IMR-90 (cell line): ENCODE results near the gene TRIM2.

Experiments
- BHLHE40 ChIP-seq: fragments of 150-350 bp; IDR thresholded peaks from 2 replicates; pipeline ENCODE4 v1.6.1; 2016; ENCODE audit warnings: mild to moderate bottlenecking, low read depth, low read length
- CEBPB ChIP-seq: IDR thresholded peaks from 2 replicates; pipeline ENCODE4 v1.6.1; 2012; ENCODE audit warnings: low read depth, low read length, improper control_type of control experiment
- MAZ ChIP-seq: IDR thresholded peaks from 2 replicates; pipeline ENCODE4 v1.6.1; 2012; ENCODE audit warnings: low read depth, mild to moderate bottlenecking, low read length, improper control_type of control experiment, moderate library complexity, borderline replicate concordance
- MXI1 ChIP-seq: IDR thresholded peaks from 2 replicates; pipeline ENCODE4 v1.6.1; 2012; ENCODE audit warnings: low read depth, mild to moderate bottlenecking, low read length, moderate library complexity, borderline replicate concordance
- NFE2L2 ChIP-seq: fragments of 150-350 bp; IDR thresholded peaks from 2 replicates; pipeline ENCODE4 v1.6.1; 2016; ENCODE audit warnings: low read depth, mild to moderate bottlenecking, low read length
- POLR2A ChIP-seq: IDR thresholded peaks from 2 replicates; pipeline ENCODE4 v1.6.1; 2012; ENCODE audit warnings: mild to moderate bottlenecking, low read depth, low read length
- RAD21 ChIP-seq: IDR thresholded peaks from 2 replicates; pipeline ENCODE4 v1.6.1; 2012; ENCODE audit warnings: low read length, improper control_type of control experiment
- RCOR1 ChIP-seq: IDR thresholded peaks from 2 replicates; pipeline ENCODE4 v1.6.1; 2012; ENCODE audit warnings: mild to moderate bottlenecking, low read length, improper control_type of control experiment; ENCODE audit not compliant: insufficient replicate concordance
- TF ChIP-seq, protein P1 (sequence below): conservative IDR thresholded peaks from 2 replicates; pipeline ENCODE4 v1.5.1; 2012; ENCODE audit warnings: mild to moderate bottlenecking, low read depth, low read length, improper control_type of control experiment
- TF ChIP-seq, protein P2 (sequence below): fragments of 150-350 bp; IDR thresholded peaks from 2 replicates; pipeline ENCODE4 v1.6.1; 2017; ENCODE audit warnings: mild to moderate bottlenecking, antibody characterized with exemption, low read length, low read depth

GRCh38 chr4:153366486-153366885 is 162.2 kb downstream of the TRIM2 start:
- TF ChIP-seq, protein P1, sequence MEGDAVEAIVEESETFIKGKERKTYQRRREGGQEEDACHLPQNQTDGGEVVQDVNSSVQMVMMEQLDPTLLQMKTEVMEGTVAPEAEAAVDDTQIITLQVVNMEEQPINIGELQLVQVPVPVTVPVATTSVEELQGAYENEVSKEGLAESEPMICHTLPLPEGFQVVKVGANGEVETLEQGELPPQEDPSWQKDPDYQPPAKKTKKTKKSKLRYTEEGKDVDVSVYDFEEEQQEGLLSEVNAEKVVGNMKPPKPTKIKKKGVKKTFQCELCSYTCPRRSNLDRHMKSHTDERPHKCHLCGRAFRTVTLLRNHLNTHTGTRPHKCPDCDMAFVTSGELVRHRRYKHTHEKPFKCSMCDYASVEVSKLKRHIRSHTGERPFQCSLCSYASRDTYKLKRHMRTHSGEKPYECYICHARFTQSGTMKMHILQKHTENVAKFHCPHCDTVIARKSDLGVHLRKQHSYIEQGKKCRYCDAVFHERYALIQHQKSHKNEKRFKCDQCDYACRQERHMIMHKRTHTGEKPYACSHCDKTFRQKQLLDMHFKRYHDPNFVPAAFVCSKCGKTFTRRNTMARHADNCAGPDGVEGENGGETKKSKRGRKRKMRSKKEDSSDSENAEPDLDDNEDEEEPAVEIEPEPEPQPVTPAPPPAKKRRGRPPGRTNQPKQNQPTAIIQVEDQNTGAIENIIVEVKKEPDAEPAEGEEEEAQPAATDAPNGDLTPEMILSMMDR: no peak
- no peak for TF ChIP-seq POLR2A
- TF ChIP-seq, protein P2, sequence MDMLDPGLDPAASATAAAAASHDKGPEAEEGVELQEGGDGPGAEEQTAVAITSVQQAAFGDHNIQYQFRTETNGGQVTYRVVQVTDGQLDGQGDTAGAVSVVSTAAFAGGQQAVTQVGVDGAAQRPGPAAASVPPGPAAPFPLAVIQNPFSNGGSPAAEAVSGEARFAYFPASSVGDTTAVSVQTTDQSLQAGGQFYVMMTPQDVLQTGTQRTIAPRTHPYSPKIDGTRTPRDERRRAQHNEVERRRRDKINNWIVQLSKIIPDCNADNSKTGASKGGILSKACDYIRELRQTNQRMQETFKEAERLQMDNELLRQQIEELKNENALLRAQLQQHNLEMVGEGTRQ: no peak
- TF ChIP-seq RAD21: no peak
- TF ChIP-seq CEBPB: no peak
- no peak for TF ChIP-seq MXI1
- no peak for TF ChIP-seq RCOR1
- no peak for TF ChIP-seq BHLHE40
- TF ChIP-seq NFE2L2: no peak
- TF ChIP-seq MAZ: no peak
